Ovary (tissue), 3 donors: ENCODE results near the gene OR1E2.

ENCODE experiments used
- CTCF ChIP-seq, 3 donors: fragments of 450-650 bp in 2 of 3; fragments of 200-600 bp in 1 of 3; IDR thresholded peaks; one replicate each; pipeline versions ENCODE4 v1.5.1 to v1.8.0; 2016 to 2022; ENCODE audit warnings: antibody characterized with exemption in 3 of 3, mild to moderate bottlenecking in 1 of 3
- EP300 ChIP-seq: sonication (generic); formaldehyde crosslinking; IDR thresholded peaks from one replicate; pipeline ENCODE4 v1.6.1; 2017; ENCODE audit warnings: antibody characterized with exemption
- donor health status: DM: no; HTN: no; CAD: no.

- no peak for TF ChIP-seq CTCF (IDR thresholded peaks at IDR 0.05)
- TF ChIP-seq EP300 = no peak
These were observed 35.9 kb upstream of the OR1E2 start for GRCh38 chr17:3469529-3469928.
